Type B pancreatic cell (in vitro differentiated cells): Measurements from ENCODE around the gene EPHA3. TPM values are rescaled to one million over a fixed set of nuclear protein-coding genes. Genes with fewer than 3 reads are reported as not detected.

Source experiments
- DNase-seq: peaks from one replicate; pipeline ENCODE4 v3.0.0; 2021; ENCODE audit warnings: mixed read lengths; ENCODE audit not compliant: unreplicated experiment; ENCODE audit errors: extremely low spot score
- H3K27ac Mint-ChIP-seq: 2 replicates; pipeline ENCODE4 v1.8.0; 2021; ENCODE audit warnings: mild to moderate bottlenecking, mixed read lengths
- H3K27me3 Mint-ChIP-seq: 2 replicates; pipeline ENCODE4 v1.8.0; 2021; ENCODE audit warnings: mixed read lengths
- H3K36me3 Mint-ChIP-seq: 2 replicates; pipeline ENCODE4 v1.8.0; 2021; ENCODE audit warnings: mixed read lengths
- H3K4me1 Mint-ChIP-seq: one replicate; pipeline ENCODE4 v1.8.0; 2021; ENCODE audit warnings: mixed read lengths; ENCODE audit not compliant: unreplicated experiment
- H3K4me3 Mint-ChIP-seq: 2 replicates; pipeline ENCODE4 v1.8.0; 2021; ENCODE audit warnings: mild to moderate bottlenecking, mixed read lengths
- H3K9me3 Mint-ChIP-seq: 2 replicates; pipeline ENCODE4 v1.8.0; 2021; ENCODE audit warnings: mixed read lengths
- CTCF ChIP-seq: fragments of 200-600 bp; sonication (generic); conservative IDR thresholded peaks from 2 replicates; pipeline ENCODE4 v1.5.0; 2021; ENCODE audit warnings: antibody characterized with exemption, mild to moderate bottlenecking
- total RNA-seq: library from RNA; stranded (reverse); gene quantifications from 2 replicates; pipeline ENCODE4 v1.2.1, GENCODE V29; 2021; ENCODE audit warnings: low replicate concordance

Gene EPHA3
- total RNA-seq, 1 donor from 2014 or later = 30.3 TPM

GRCh38 chr3:89227218-89227617 lies 119.8 kb downstream of the EPHA3 start:
- Mint-ChIP-seq H3K9me3 (no peaks in the 10 kb centered on the region), H3K4me1 (peaks cover 15% of the 10 kb centered on the region), H3K27me3 (no peaks in the 10 kb centered on the region), H3K27ac (no peak overlapping the region), H3K36me3 (no peaks in the 10 kb centered on the region), H3K4me3 (no peak overlapping the region)
- no peak for DNase-seq
- TF ChIP-seq CTCF = no peak

GRCh38 chr3:89227634-89228033 lies 120.2 kb downstream of the EPHA3 start:
- no peaks in the 10 kb centered on the region for H3K9me3 Mint-ChIP-seq
- H3K4me3 Mint-ChIP-seq = no peak overlapping the region
- DNase-seq = no peak
- H3K27ac Mint-ChIP-seq = no peak overlapping the region
- no peaks in the 10 kb centered on the region for H3K36me3 Mint-ChIP-seq
- no peak for TF ChIP-seq CTCF
- peaks cover 15% of the 10 kb centered on the region for H3K4me1 Mint-ChIP-seq
- H3K27me3 Mint-ChIP-seq = no peaks in the 10 kb centered on the region

GRCh38 chr3:89232155-89232554 lies 124.7 kb downstream of the EPHA3 start:
- no peaks in the 10 kb centered on the region for H3K27me3 Mint-ChIP-seq
- no peak for DNase-seq
- H3K27ac Mint-ChIP-seq = no peak overlapping the region
- H3K36me3 Mint-ChIP-seq = no peaks in the 10 kb centered on the region
- no peaks in the 10 kb centered on the region for H3K9me3 Mint-ChIP-seq
- H3K4me3 Mint-ChIP-seq = no peak overlapping the region
- peaks cover 14% of the 10 kb centered on the region for H3K4me1 Mint-ChIP-seq
- no peak for TF ChIP-seq CTCF

GRCh38 chr3:89234620-89235019 lies 127.2 kb downstream of the EPHA3 start:
- no peak for TF ChIP-seq CTCF
- H3K27me3 Mint-ChIP-seq = no peaks in the 10 kb centered on the region
- no peaks in the 10 kb centered on the region for H3K9me3 Mint-ChIP-seq
- peaks cover 13% of the 10 kb centered on the region for H3K4me1 Mint-ChIP-seq
- H3K36me3 Mint-ChIP-seq = no peaks in the 10 kb centered on the region
- H3K4me3 Mint-ChIP-seq = no peak overlapping the region
- DNase-seq = no peak
- H3K27ac Mint-ChIP-seq = no peak overlapping the region

GRCh38 chr3:89238846-89239245 lies 131.4 kb downstream of the EPHA3 start:
- Mint-ChIP-seq H3K4me1 (peaks cover 6% of the 10 kb centered on the region), H3K27ac (no peak overlapping the region), H3K9me3 (no peaks in the 10 kb centered on the region), H3K27me3 (no peaks in the 10 kb centered on the region), H3K4me3 (no peak overlapping the region), H3K36me3 (no peaks in the 10 kb centered on the region)
- no peak for TF ChIP-seq CTCF
- DNase-seq = no peak

- no peak overlapping the region for H3K27ac Mint-ChIP-seq
- H3K36me3 Mint-ChIP-seq = no peaks in the 10 kb centered on the region
- H3K4me3 Mint-ChIP-seq = no peak overlapping the region
- DNase-seq = no peak
- H3K27me3 Mint-ChIP-seq = no peaks in the 10 kb centered on the region
- no peak for TF ChIP-seq CTCF
- no peaks in the 10 kb centered on the region for H3K9me3 Mint-ChIP-seq
- H3K4me1 Mint-ChIP-seq = peaks cover 5% of the 10 kb centered on the region
These were observed 132.4 kb downstream of the EPHA3 start for GRCh38 chr3:89239774-89240173.
